WTC11 (cell line): ENCODE data around the gene KDM2A. TPM values are rescaled to one million over a fixed set of nuclear protein-coding genes. Genes with fewer than 3 reads are reported as not detected.

Source experiments
- ATAC-seq: fragments of 200-7000 bp; cut with Tn5 transposase; 2 replicates; pipeline ENCODE4 v1.10.0; 2021; ENCODE audit warnings: mild to moderate bottlenecking, moderate library complexity
- CTCF ChIA-PET: fragments of 300-600 bp; sonication (Branson Sonifier 250); formaldehyde crosslinking; loops from one replicate; lab custom pipeline; 2021; ENCODE audit warnings: antibody characterized with exemption; lab: Charles Lee
- POLR2A ChIA-PET: fragments of 350-600 bp; sonication (Branson Sonifier 250); formaldehyde crosslinking; loops from one replicate; lab custom pipeline; 2021; ENCODE audit warnings: antibody characterized with exemption; lab: Charles Lee
- DNase-seq: peaks from one replicate; pipeline ENCODE4 v3.0.0; 2021; ENCODE audit warnings: low spot score
- H3K27ac Mint-ChIP-seq: 2 replicates; pipeline ENCODE4 v1.8.0; 2021; ENCODE audit warnings: mixed read lengths
- H3K27me3 Mint-ChIP-seq: 2 replicates; pipeline ENCODE4 v1.8.0; 2021; ENCODE audit warnings: low read depth, mild to moderate bottlenecking, moderate library complexity, mixed read lengths
- H3K36me3 Mint-ChIP-seq: 2 replicates; pipeline ENCODE4 v1.8.0; 2021; ENCODE audit warnings: mixed read lengths
- H3K4me1 Mint-ChIP-seq: 2 replicates; pipeline ENCODE4 v1.8.0; 2022; ENCODE audit warnings: mixed read lengths
- H3K4me3 Mint-ChIP-seq: 2 replicates; pipeline ENCODE4 v1.8.0; 2021; ENCODE audit warnings: mild to moderate bottlenecking, moderate library complexity, mixed read lengths
- H3K9me3 Mint-ChIP-seq: 2 replicates; pipeline ENCODE4 v1.8.0; 2021; ENCODE audit warnings: mixed read lengths
- ESRRA ChIP-seq: sonication (generic); formaldehyde crosslinking; IDR thresholded peaks from 2 replicates; pipeline ENCODE4 v1.8.1; 2022; ENCODE audit warnings: mild to moderate bottlenecking, missing genetic modification reagents, borderline replicate concordance
- FOXJ3 ChIP-seq: sonication (generic); formaldehyde crosslinking; IDR thresholded peaks from 2 replicates; pipeline ENCODE4 v1.9.0; 2021; ENCODE audit warnings: missing genetic modification reagents, mild to moderate bottlenecking, borderline replicate concordance
- GRHL2 ChIP-seq: fragments of 250-450 bp; sonication (Bioruptor Pico); IDR thresholded peaks from 2 replicates; pipeline ENCODE4 v1.8.0; 2022; ENCODE audit warnings: mild to moderate bottlenecking, moderate library complexity; ENCODE audit not compliant: insufficient replicate concordance, severe bottlenecking
- MYBL2 ChIP-seq: sonication (generic); formaldehyde crosslinking; IDR thresholded peaks from 2 replicates; pipeline ENCODE4 v1.8.1; 2023; ENCODE audit warnings: mild to moderate bottlenecking, moderate library complexity, missing genetic modification reagents
- NFE2L1 ChIP-seq: sonication (generic); formaldehyde crosslinking; IDR thresholded peaks from 2 replicates; pipeline ENCODE4 v1.8.1; 2023; ENCODE audit warnings: missing genetic modification reagents
- RELA ChIP-seq: sonication (generic); formaldehyde crosslinking; IDR thresholded peaks from 2 replicates; pipeline ENCODE4 v1.8.1; 2022; ENCODE audit warnings: missing genetic modification reagents, mild to moderate bottlenecking, borderline replicate concordance
- RORB ChIP-seq: fragments of 250-450 bp; sonication (Bioruptor Pico); IDR thresholded peaks from 2 replicates; pipeline ENCODE4 v1.9.0; 2021; ENCODE audit warnings: mild to moderate bottlenecking
- SP1 ChIP-seq: sonication (generic); formaldehyde crosslinking; conservative IDR thresholded peaks from 2 replicates; pipeline ENCODE4 v1.8.1; 2022; ENCODE audit warnings: missing genetic modification reagents
- TP53 ChIP-seq: sonication (generic); formaldehyde crosslinking; IDR thresholded peaks from 2 replicates; pipeline ENCODE4 v1.8.1; 2023; ENCODE audit warnings: mild to moderate bottlenecking, missing genetic modification reagents
- ZNF121 ChIP-seq: sonication (generic); formaldehyde crosslinking; IDR thresholded peaks from 2 replicates; pipeline ENCODE4 v1.8.0; 2023; ENCODE audit warnings: missing genetic modification reagents
- total RNA-seq: library from RNA; stranded (reverse); gene quantifications from 3 replicates; pipeline ENCODE4 v1.2.3, GENCODE V29; 2021
- TF ChIP-seq, protein P1 (sequence below): fragments of 250-450 bp; sonication (Bioruptor Pico); IDR thresholded peaks from 2 replicates; pipeline ENCODE4 v1.8.0; 2021; ENCODE audit warnings: mild to moderate bottlenecking
- TF ChIP-seq, protein P2 (sequence below): sonication (generic); formaldehyde crosslinking; IDR thresholded peaks from 2 replicates; pipeline ENCODE4 v1.8.1; 2023; ENCODE audit warnings: mild to moderate bottlenecking, missing genetic modification reagents, borderline replicate concordance
- TF ChIP-seq, protein P3 (sequence below): fragments of 250-450 bp; sonication (Bioruptor Pico); IDR thresholded peaks from 2 replicates; pipeline ENCODE4 v1.9.0; 2021; ENCODE audit warnings: mild to moderate bottlenecking
- TF ChIP-seq, protein P4 (sequence below): sonication (generic); formaldehyde crosslinking; IDR thresholded peaks from 2 replicates; pipeline ENCODE4 v1.8.1; 2022; ENCODE audit warnings: low read depth, mild to moderate bottlenecking, moderate library complexity, missing genetic modification reagents, borderline replicate concordance
- TF ChIP-seq, protein P5 (sequence below): fragments of 250-450 bp; sonication (Bioruptor Pico); IDR thresholded peaks from 2 replicates; pipeline ENCODE4 v1.9.0; 2021; ENCODE audit warnings: mild to moderate bottlenecking, borderline replicate concordance

The KDM2A gene
- total RNA-seq, 1 experiment from 2014 or later = 58.0 TPM

DNA sequence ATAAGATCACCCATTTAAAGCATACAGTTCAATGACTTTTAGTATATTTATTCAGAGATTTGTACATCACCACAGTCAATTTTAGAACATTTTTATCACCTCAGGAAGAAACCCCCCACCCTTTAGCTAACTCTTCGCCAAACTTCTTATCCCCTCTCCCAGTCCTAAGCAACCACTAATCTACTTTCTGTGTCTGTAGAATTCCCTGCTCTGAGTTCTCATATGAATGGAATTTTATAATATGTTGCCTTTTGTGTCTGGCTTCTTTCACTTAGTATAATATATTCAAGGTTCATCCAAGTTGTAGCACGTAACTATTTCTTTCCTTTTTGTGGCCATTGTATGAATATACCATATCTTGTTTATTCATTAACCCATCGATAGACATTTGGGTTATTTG lies 173.6 kb downstream of the KDM2A start:
- no peak for TF ChIP-seq RELA
- no peak for TF ChIP-seq MYBL2 (CRISPR knock-in tag)
- TF ChIP-seq SP1 (CRISPR knock-in tag) = no peak
- TF ChIP-seq, protein P1, sequence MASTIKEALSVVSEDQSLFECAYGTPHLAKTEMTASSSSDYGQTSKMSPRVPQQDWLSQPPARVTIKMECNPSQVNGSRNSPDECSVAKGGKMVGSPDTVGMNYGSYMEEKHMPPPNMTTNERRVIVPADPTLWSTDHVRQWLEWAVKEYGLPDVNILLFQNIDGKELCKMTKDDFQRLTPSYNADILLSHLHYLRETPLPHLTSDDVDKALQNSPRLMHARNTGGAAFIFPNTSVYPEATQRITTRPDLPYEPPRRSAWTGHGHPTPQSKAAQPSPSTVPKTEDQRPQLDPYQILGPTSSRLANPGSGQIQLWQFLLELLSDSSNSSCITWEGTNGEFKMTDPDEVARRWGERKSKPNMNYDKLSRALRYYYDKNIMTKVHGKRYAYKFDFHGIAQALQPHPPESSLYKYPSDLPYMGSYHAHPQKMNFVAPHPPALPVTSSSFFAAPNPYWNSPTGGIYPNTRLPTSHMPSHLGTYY (CRISPR knock-in tag) = no peak
- TF ChIP-seq, protein P2, sequence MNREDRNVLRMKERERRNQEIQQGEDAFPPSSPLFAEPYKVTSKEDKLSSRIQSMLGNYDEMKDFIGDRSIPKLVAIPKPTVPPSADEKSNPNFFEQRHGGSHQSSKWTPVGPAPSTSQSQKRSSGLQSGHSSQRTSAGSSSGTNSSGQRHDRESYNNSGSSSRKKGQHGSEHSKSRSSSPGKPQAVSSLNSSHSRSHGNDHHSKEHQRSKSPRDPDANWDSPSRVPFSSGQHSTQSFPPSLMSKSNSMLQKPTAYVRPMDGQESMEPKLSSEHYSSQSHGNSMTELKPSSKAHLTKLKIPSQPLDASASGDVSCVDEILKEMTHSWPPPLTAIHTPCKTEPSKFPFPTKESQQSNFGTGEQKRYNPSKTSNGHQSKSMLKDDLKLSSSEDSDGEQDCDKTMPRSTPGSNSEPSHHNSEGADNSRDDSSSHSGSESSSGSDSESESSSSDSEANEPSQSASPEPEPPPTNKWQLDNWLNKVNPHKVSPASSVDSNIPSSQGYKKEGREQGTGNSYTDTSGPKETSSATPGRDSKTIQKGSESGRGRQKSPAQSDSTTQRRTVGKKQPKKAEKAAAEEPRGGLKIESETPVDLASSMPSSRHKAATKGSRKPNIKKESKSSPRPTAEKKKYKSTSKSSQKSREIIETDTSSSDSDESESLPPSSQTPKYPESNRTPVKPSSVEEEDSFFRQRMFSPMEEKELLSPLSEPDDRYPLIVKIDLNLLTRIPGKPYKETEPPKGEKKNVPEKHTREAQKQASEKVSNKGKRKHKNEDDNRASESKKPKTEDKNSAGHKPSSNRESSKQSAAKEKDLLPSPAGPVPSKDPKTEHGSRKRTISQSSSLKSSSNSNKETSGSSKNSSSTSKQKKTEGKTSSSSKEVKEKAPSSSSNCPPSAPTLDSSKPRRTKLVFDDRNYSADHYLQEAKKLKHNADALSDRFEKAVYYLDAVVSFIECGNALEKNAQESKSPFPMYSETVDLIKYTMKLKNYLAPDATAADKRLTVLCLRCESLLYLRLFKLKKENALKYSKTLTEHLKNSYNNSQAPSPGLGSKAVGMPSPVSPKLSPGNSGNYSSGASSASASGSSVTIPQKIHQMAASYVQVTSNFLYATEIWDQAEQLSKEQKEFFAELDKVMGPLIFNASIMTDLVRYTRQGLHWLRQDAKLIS (CRISPR knock-in tag) = no peak
- TF ChIP-seq, protein P3, sequence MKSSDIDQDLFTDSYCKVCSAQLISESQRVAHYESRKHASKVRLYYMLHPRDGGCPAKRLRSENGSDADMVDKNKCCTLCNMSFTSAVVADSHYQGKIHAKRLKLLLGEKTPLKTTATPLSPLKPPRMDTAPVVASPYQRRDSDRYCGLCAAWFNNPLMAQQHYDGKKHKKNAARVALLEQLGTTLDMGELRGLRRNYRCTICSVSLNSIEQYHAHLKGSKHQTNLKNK (CRISPR knock-in tag) = no peak
- no peak for TF ChIP-seq FOXJ3
- no peak for TF ChIP-seq GRHL2 (CRISPR knock-in tag)
- TF ChIP-seq, protein P4, sequence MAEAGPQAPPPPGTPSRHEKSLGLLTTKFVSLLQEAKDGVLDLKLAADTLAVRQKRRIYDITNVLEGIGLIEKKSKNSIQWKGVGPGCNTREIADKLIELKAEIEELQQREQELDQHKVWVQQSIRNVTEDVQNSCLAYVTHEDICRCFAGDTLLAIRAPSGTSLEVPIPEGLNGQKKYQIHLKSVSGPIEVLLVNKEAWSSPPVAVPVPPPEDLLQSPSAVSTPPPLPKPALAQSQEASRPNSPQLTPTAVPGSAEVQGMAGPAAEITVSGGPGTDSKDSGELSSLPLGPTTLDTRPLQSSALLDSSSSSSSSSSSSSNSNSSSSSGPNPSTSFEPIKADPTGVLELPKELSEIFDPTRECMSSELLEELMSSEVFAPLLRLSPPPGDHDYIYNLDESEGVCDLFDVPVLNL (CRISPR knock-in tag) = no peak
- TF ChIP-seq, protein P5, sequence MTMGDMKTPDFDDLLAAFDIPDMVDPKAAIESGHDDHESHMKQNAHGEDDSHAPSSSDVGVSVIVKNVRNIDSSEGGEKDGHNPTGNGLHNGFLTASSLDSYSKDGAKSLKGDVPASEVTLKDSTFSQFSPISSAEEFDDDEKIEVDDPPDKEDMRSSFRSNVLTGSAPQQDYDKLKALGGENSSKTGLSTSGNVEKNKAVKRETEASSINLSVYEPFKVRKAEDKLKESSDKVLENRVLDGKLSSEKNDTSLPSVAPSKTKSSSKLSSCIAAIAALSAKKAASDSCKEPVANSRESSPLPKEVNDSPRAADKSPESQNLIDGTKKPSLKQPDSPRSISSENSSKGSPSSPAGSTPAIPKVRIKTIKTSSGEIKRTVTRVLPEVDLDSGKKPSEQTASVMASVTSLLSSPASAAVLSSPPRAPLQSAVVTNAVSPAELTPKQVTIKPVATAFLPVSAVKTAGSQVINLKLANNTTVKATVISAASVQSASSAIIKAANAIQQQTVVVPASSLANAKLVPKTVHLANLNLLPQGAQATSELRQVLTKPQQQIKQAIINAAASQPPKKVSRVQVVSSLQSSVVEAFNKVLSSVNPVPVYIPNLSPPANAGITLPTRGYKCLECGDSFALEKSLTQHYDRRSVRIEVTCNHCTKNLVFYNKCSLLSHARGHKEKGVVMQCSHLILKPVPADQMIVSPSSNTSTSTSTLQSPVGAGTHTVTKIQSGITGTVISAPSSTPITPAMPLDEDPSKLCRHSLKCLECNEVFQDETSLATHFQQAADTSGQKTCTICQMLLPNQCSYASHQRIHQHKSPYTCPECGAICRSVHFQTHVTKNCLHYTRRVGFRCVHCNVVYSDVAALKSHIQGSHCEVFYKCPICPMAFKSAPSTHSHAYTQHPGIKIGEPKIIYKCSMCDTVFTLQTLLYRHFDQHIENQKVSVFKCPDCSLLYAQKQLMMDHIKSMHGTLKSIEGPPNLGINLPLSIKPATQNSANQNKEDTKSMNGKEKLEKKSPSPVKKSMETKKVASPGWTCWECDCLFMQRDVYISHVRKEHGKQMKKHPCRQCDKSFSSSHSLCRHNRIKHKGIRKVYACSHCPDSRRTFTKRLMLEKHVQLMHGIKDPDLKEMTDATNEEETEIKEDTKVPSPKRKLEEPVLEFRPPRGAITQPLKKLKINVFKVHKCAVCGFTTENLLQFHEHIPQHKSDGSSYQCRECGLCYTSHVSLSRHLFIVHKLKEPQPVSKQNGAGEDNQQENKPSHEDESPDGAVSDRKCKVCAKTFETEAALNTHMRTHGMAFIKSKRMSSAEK (CRISPR knock-in tag) = no peak
- no peak for TF ChIP-seq TP53 (CRISPR knock-in tag)
- no peak for TF ChIP-seq RORB (CRISPR knock-in tag)
- TF ChIP-seq ZNF121 (CRISPR knock-in tag) = no peak
- TF ChIP-seq ESRRA (CRISPR knock-in tag) = no peak
- TF ChIP-seq NFE2L1 = no peak
- Mint-ChIP-seq H3K36me3 (peaks cover 44% of the 10 kb centered on the region), H3K27me3 (no peaks in the 10 kb centered on the region), H3K4me1 (peaks cover 7% of the 10 kb centered on the region), H3K9me3 (peaks cover 15% of the 10 kb centered on the region), H3K27ac (no peak overlapping the region), H3K4me3 (no peak overlapping the region)
- ChIA-PET CTCF (interaction anchor here (2.3 kb wide), 1 partner anchor 25 kb away, joined by 9 read pairs; no protein-coding TSS in a partner anchor), POLR2A (interaction anchor here (1.7 kb wide), 1 partner anchor 10 kb away, joined by 5 read pairs; the partner anchor contains the start of gene SSH3)
- ATAC-seq = no peak
- DNase-seq = no peak
